Fibroblast of lung (primary cell): Measurements from ENCODE around the gene SLC49A4. TPM values are rescaled to one million over a fixed set of nuclear protein-coding genes. Genes with fewer than 3 reads are reported as not detected.

Experiments
- DNase-seq, 2 donors: peaks; one replicate each; pipeline versions ENCODE4 v3.0.0 to v3.0.0-alpha.2; 2010; ENCODE audit warnings: low read depth in 2 of 2
- H2AFZ ChIP-seq: 2 replicates; pipeline ENCODE4 v1.5.1; 2012; ENCODE audit warnings: low read length, control low read depth, inconsistent platforms
- H3K27ac ChIP-seq: 2 replicates; pipeline ENCODE4 v1.5.1; 2011; ENCODE audit warnings: low read length, control low read depth; ENCODE audit not compliant: insufficient read depth
- H3K27me3 ChIP-seq: 2 replicates; pipeline ENCODE4 v1.5.1; 2011; ENCODE audit warnings: mild to moderate bottlenecking, low read length; ENCODE audit not compliant: control insufficient read depth, insufficient read depth
- H3K36me3 ChIP-seq: 2 replicates; pipeline ENCODE4 v1.5.1; 2011; ENCODE audit warnings: low read length; ENCODE audit not compliant: control insufficient read depth, insufficient read depth
- H3K4me1 ChIP-seq: 2 replicates; pipeline ENCODE4 v1.5.1; 2011; ENCODE audit warnings: low read length; ENCODE audit not compliant: control insufficient read depth, insufficient read depth; ENCODE audit errors: extremely low read depth
- H3K4me2 ChIP-seq: 2 replicates; pipeline ENCODE4 v1.5.1; 2011; ENCODE audit warnings: low read length, control low read depth; ENCODE audit not compliant: insufficient read depth; ENCODE audit errors: extremely low read depth
- H3K4me3 ChIP-seq, 4 experiments: fragments of 200-600 bp in 1 of 4; sonication (generic) in 1 of 4; replicated peaks in 1 of 4; 2 replicates each; pipeline ENCODE4 v1.5.1; 2011 to 2016; ENCODE audit warnings: low read length in 4 of 4, low read depth in 3 of 4, mild to moderate bottlenecking in 3 of 4, control low read depth in 2 of 4, inconsistent platforms in 1 of 4, mixed read lengths in 1 of 4; ENCODE audit not compliant: insufficient read depth in 1 of 4; ENCODE audit errors: control extremely low read depth in 1 of 4
- H3K79me2 ChIP-seq: 2 replicates; pipeline ENCODE4 v1.5.1; 2012; ENCODE audit warnings: mild to moderate bottlenecking, low read length, inconsistent platforms; ENCODE audit not compliant: control insufficient read depth, insufficient read depth
- H3K9ac ChIP-seq: 2 replicates; pipeline ENCODE4 v1.5.1; 2011; ENCODE audit warnings: mild to moderate bottlenecking, low read length, control low read depth; ENCODE audit not compliant: insufficient read depth
- H3K9me3 ChIP-seq: 2 replicates; pipeline ENCODE4 v1.5.1; 2012; ENCODE audit warnings: low read depth, low read length; ENCODE audit not compliant: control insufficient read depth, insufficient read depth
- H4K20me1 ChIP-seq: 2 replicates; pipeline ENCODE4 v1.5.1; 2011; ENCODE audit warnings: low read length; ENCODE audit not compliant: control insufficient read depth, insufficient read depth; ENCODE audit errors: extremely low read depth
- EZH2 ChIP-seq: IDR thresholded peaks from 2 replicates; pipeline ENCODE4 v1.5.1; 2012; ENCODE audit warnings: low read length, control low read depth, mild to moderate bottlenecking; ENCODE audit errors: missing control alignments
- polyA plus RNA-seq, 2 donors: library from polyadenylated mRNA; depleted of rRNA in 1 of 2; stranded (reverse) in 1 of 2; unstranded in 1 of 2; fragments of >200 nt; gene quantifications; 2 replicates each; pipeline ENCODE4 v1.2.1, GENCODE V29; 2011 to 2012; ENCODE audit warnings: missing spikeins in 1 of 2
- total RNA-seq: library from RNA; depleted of rRNA; stranded (reverse); fragments of >200 nt; gene quantifications from 2 replicates; pipeline ENCODE4 v1.2.1, GENCODE V29; 2014
- TF ChIP-seq, protein P1 (sequence below), 2 donors: IDR thresholded peaks in 1 of 2; conservative IDR thresholded peaks in 1 of 2; 1 replicate in 1 of 2; 2 replicates in 1 of 2; pipeline ENCODE4 v1.5.1; 2011 to 2012; ENCODE audit warnings: low read length in 2 of 2, control low read depth in 1 of 2, inconsistent platforms in 1 of 2, low read depth in 1 of 2, mild to moderate bottlenecking in 1 of 2

The SLC49A4 gene
- total and polyA plus RNA-seq, 2 donors (not counting 1 experiment from before 2014, with no cell fraction given): 14.5 to 20.6 TPM

DNA sequence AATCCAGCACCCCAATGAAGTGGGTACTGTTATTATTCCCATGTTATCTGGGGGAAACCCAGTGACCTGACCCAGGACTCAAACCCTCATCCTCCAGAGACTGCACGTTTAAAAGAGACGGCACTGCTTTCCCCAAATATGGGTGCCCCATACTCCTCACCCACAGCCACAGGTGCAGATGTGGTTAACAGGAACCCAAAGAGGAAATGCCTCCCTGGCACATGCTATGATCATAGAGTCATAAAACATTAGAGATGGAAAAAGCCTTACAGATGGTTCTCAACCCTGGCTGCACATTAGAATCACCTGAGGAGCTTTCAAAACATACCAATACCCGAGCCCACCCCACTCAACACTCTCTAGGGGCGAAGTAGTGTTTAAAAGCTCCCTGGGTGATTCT, 121.2 kb downstream of the SLC49A4 start:
- H3K4me2 ChIP-seq: no peak overlapping the region
- H3K79me2 ChIP-seq: no peaks in the 10 kb centered on the region
- H3K36me3 ChIP-seq: no peaks in the 10 kb centered on the region
- no peaks in the 10 kb centered on the region for H3K9me3 ChIP-seq
- no peak overlapping the region for H2AFZ ChIP-seq
- no peak for DNase-seq
- no peak overlapping the region for H3K4me3 ChIP-seq
- peaks cover 15% of the 10 kb centered on the region for H3K27me3 ChIP-seq
- TF ChIP-seq, protein P1, sequence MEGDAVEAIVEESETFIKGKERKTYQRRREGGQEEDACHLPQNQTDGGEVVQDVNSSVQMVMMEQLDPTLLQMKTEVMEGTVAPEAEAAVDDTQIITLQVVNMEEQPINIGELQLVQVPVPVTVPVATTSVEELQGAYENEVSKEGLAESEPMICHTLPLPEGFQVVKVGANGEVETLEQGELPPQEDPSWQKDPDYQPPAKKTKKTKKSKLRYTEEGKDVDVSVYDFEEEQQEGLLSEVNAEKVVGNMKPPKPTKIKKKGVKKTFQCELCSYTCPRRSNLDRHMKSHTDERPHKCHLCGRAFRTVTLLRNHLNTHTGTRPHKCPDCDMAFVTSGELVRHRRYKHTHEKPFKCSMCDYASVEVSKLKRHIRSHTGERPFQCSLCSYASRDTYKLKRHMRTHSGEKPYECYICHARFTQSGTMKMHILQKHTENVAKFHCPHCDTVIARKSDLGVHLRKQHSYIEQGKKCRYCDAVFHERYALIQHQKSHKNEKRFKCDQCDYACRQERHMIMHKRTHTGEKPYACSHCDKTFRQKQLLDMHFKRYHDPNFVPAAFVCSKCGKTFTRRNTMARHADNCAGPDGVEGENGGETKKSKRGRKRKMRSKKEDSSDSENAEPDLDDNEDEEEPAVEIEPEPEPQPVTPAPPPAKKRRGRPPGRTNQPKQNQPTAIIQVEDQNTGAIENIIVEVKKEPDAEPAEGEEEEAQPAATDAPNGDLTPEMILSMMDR (conservative IDR thresholded peaks at IDR 0.05 in 1 of 2, IDR thresholded peaks at IDR 0.05 in 1 of 2; ENCODE audit: low read depth in 1 of 2, low read length in 2 of 2): no peak
- TF ChIP-seq EZH2: no peak
- no peaks in the 10 kb centered on the region for H4K20me1 ChIP-seq
- H3K9ac ChIP-seq: no peak overlapping the region
- no peaks in the 10 kb centered on the region for H3K4me1 ChIP-seq
- no peak overlapping the region for H3K27ac ChIP-seq

DNA sequence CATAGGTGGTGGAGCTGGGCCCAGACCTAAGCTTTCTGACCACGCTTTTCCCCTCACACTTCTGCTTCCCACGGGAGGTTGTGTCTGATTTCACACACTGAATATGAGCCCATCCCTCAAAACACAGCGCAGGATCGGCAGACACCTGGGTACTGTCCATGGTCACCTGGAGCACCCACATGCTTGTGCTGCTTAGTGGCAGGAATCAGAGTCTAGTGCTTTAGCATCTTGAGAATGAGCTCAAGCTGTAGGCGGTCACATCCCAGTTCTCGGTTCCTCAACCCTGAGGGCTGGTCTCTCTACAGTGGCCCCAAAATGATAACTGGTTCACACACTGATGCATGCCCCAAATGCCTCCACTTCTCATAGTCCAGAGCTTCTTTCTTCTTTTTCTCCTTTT, 121.7 kb downstream of the SLC49A4 start:
- Histone ChIP-seq H3K4me1 (no peaks in the 10 kb centered on the region), H3K9me3 (no peaks in the 10 kb centered on the region), H3K4me3 (no peak overlapping the region), H3K27me3 (peaks cover 18% of the 10 kb centered on the region), H2AFZ (no peak overlapping the region), H3K4me2 (no peak overlapping the region), H3K79me2 (no peaks in the 10 kb centered on the region), H3K9ac (no peak overlapping the region), H3K36me3 (no peaks in the 10 kb centered on the region), H3K27ac (no peak overlapping the region), H4K20me1 (no peaks in the 10 kb centered on the region)
- DNase-seq: no peak
- TF ChIP-seq EZH2: no peak
- TF ChIP-seq, protein P1 (conservative IDR thresholded peaks at IDR 0.05 in 1 of 2, IDR thresholded peaks at IDR 0.05 in 1 of 2; ENCODE audit: low read depth in 1 of 2, low read length in 2 of 2): no peak

DNA sequence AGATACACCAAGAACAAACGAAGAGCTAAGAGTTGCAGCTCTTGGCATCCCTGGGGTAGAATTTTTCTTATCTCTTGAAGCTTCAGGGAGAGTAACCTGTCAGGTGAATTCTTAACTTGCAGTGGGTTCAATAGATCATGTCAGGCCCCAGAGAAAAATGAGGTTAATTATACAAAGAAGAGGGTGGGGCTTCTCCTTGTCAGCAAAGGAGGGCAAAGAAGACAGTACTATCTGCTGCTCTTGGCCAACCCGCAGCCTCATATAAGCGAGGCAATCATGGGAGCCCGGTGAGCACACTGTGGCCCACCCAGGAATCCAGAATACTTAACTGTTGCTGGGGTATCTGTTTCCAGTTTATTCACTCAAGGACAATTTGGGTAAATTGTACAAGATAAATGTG, 122.5 kb downstream of the SLC49A4 start:
- peaks cover 24% of the 10 kb centered on the region for H3K27me3 ChIP-seq
- no peak overlapping the region for H2AFZ ChIP-seq
- H3K4me1 ChIP-seq: no peaks in the 10 kb centered on the region
- H3K9ac ChIP-seq: no peak overlapping the region
- no peak for DNase-seq
- H3K27ac ChIP-seq: no peak overlapping the region
- H3K9me3 ChIP-seq: no peaks in the 10 kb centered on the region
- no peak overlapping the region for H3K4me2 ChIP-seq
- no peak overlapping the region for H3K4me3 ChIP-seq
- H3K36me3 ChIP-seq: no peaks in the 10 kb centered on the region
- no peaks in the 10 kb centered on the region for H3K79me2 ChIP-seq
- TF ChIP-seq EZH2: no peak
- TF ChIP-seq, protein P1 (conservative IDR thresholded peaks at IDR 0.05 in 1 of 2, IDR thresholded peaks at IDR 0.05 in 1 of 2; ENCODE audit: low read depth in 1 of 2, low read length in 2 of 2): no peak
- no peaks in the 10 kb centered on the region for H4K20me1 ChIP-seq
